Gastroesophageal sphincter (tissue), 3 donors: Measurements from ENCODE around the gene CCDC85C.

ENCODE experiments used
- EP300 ChIP-seq: sonication (generic); formaldehyde crosslinking; IDR thresholded peaks from one replicate; pipeline ENCODE4 v1.6.1; 2017; ENCODE audit warnings: antibody characterized with exemption, mild to moderate bottlenecking
- POLR2A ChIP-seq, 2 donors: fragments of 450-650 bp; IDR thresholded peaks; one replicate each; pipeline ENCODE4 v1.6.1; 2017; ENCODE audit warnings: antibody characterized with exemption in 2 of 2, mild to moderate bottlenecking in 2 of 2, moderate library complexity in 1 of 2
- TF ChIP-seq, protein P1 (sequence below), 4 experiments: fragments of 200-600 bp in 2 of 4; fragments of 450-650 bp in 2 of 4; sonication (generic) in 1 of 4; IDR thresholded peaks; one replicate each; pipeline ENCODE4 v1.5.1; 2017 to 2019; ENCODE audit warnings: antibody characterized with exemption in 4 of 4, mild to moderate bottlenecking in 2 of 4, moderate library complexity in 2 of 4

DNA sequence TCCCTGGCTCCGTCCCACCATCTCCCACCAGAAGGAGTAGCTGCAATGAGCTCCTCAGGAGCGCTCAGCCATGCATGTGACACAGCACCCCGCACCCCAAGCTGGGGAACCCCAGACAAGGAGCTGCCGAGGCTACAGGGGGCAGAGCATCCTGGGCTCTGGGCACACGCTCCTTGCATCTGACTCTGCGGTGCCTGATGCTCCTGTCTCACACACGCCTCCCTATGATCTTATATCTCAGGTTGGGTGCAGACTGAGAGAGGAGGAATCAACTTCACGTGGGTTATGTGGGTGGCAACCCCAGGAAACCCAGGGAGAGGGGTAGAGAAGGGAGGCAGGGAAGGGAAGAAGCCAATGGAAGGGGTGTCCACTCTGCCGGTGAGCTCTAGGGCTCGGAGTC, 62.8 kb downstream of the CCDC85C start:
- no peak for TF ChIP-seq POLR2A (IDR thresholded peaks at IDR 0.05)
- TF ChIP-seq, protein P1, sequence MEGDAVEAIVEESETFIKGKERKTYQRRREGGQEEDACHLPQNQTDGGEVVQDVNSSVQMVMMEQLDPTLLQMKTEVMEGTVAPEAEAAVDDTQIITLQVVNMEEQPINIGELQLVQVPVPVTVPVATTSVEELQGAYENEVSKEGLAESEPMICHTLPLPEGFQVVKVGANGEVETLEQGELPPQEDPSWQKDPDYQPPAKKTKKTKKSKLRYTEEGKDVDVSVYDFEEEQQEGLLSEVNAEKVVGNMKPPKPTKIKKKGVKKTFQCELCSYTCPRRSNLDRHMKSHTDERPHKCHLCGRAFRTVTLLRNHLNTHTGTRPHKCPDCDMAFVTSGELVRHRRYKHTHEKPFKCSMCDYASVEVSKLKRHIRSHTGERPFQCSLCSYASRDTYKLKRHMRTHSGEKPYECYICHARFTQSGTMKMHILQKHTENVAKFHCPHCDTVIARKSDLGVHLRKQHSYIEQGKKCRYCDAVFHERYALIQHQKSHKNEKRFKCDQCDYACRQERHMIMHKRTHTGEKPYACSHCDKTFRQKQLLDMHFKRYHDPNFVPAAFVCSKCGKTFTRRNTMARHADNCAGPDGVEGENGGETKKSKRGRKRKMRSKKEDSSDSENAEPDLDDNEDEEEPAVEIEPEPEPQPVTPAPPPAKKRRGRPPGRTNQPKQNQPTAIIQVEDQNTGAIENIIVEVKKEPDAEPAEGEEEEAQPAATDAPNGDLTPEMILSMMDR (IDR thresholded peaks at IDR 0.05) = no peak
- no peak for TF ChIP-seq EP300
